ENCODE measurements around the gene PCED1A. TPM values are rescaled to one million over a fixed set of nuclear protein-coding genes. Genes with fewer than 3 reads are reported as not detected.

Gene PCED1A
- total RNA-seq, 1 experiment from 2014 or later: 42.1 TPM

DNA sequence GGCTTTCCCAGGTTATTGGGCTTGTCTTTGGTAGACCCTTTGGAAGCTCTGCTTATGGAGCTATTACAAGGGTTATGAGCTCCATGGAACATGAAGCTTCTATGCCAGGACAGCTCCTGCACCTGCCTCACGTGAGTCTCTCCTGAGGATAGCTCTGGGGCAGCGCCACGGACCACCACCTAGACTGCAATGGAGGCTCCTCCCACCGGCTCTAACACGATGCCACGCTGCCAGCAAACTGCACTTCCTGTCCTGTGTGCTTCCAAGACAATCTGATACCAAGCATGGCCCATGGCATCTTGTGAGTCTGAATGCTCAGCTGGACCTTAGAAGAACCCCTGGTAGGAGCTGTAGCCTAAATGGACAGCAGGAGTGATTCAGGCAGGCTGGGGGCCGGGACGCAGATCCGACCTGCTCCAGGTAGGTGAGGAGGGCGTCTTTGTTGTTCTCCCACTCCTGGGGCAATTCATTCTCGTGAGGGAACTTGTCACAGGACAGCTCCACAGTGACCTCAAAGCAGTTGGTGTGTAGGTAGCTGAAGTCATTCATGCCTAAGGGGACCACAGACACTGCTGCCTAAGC lies 45.5 kb downstream of the PCED1A start:
- DNase-seq (ENCODE audit: unreplicated experiment): no peak
- ChIA-PET CTCF (interaction anchor here (0.6 to 0.7 kb wide), 4 partner anchors 12 to 829 kb away, joined by 3 read pairs; no protein-coding TSS in a partner anchor), POLR2A (interaction anchor here (0.7 kb wide), 2 partner anchors 33 to 66 kb away, joined by 3 to 4 read pairs; no protein-coding TSS in a partner anchor)
- H3K4me3 Mint-ChIP-seq (ENCODE audit: unreplicated experiment): no peak overlapping the region
- no peak overlapping the region for H3K27ac Mint-ChIP-seq (ENCODE audit: low read depth, unreplicated experiment)
- intact Hi-C loops (cut with micrococcal nuclease): no loop called here
- no peaks in the 10 kb centered on the region for H3K36me3 Mint-ChIP-seq (ENCODE audit: insufficient read depth, unreplicated experiment)
- peaks cover 64% of the 10 kb centered on the region for H3K27me3 Mint-ChIP-seq (ENCODE audit: insufficient read depth, unreplicated experiment)
- BruUV-seq (replicated peaks): no TSS peak
- peaks cover 3% of the 10 kb centered on the region for H3K4me1 Mint-ChIP-seq (ENCODE audit: insufficient read depth, unreplicated experiment)
- no peaks in the 10 kb centered on the region for H3K9me3 Mint-ChIP-seq (ENCODE audit: unreplicated experiment)
- TF ChIP-seq, protein P1, sequence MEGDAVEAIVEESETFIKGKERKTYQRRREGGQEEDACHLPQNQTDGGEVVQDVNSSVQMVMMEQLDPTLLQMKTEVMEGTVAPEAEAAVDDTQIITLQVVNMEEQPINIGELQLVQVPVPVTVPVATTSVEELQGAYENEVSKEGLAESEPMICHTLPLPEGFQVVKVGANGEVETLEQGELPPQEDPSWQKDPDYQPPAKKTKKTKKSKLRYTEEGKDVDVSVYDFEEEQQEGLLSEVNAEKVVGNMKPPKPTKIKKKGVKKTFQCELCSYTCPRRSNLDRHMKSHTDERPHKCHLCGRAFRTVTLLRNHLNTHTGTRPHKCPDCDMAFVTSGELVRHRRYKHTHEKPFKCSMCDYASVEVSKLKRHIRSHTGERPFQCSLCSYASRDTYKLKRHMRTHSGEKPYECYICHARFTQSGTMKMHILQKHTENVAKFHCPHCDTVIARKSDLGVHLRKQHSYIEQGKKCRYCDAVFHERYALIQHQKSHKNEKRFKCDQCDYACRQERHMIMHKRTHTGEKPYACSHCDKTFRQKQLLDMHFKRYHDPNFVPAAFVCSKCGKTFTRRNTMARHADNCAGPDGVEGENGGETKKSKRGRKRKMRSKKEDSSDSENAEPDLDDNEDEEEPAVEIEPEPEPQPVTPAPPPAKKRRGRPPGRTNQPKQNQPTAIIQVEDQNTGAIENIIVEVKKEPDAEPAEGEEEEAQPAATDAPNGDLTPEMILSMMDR (IDR thresholded peaks at IDR 0.05; ENCODE audit: unreplicated experiment): no peak

DNA sequence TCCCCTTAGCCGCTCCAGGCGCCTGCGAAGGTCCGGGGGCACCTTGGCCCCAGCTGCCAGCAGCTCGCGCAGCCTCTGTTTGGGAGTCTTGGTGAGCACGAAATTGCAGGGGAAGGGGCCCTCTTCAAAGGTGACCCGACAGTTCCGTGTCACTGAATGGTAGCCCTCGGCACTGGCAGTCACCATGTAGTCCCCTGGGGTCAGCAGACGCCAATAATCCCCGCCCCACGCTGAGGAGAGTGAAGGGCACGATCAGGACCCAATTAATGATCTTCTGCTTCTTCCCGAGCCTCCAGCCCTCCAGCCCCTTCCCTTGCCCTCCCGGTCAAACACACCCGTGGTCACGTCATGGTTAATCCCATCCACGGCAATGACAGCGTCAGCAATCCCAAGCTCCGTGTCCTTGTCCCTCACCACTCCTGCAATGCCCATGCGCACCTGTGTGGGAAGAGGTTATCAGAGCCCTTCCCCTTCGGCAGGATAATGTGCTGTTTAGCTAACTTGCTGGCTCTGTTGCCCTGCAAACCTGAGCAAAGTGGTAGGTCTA lies 46.2 kb downstream of the PCED1A start:
- TF ChIP-seq, protein P1 (IDR thresholded peaks at IDR 0.05; ENCODE audit: unreplicated experiment): no peak
- Mint-ChIP-seq H3K27ac (ENCODE audit: low read depth, unreplicated experiment) (no peak overlapping the region), H3K27me3 (ENCODE audit: insufficient read depth, unreplicated experiment) (peaks cover 64% of the 10 kb centered on the region), H3K36me3 (ENCODE audit: insufficient read depth, unreplicated experiment) (no peaks in the 10 kb centered on the region), H3K4me1 (ENCODE audit: insufficient read depth, unreplicated experiment) (no peaks in the 10 kb centered on the region), H3K4me3 (ENCODE audit: unreplicated experiment) (no peak overlapping the region), H3K9me3 (ENCODE audit: unreplicated experiment) (no peaks in the 10 kb centered on the region)
- intact Hi-C loops (cut with micrococcal nuclease): no loop called here
- BruUV-seq (replicated peaks): no TSS peak
- POLR2A ChIA-PET: interaction anchor here (0.7 kb wide), 2 partner anchors 32 to 65 kb away, joined by 3 to 4 read pairs; no protein-coding TSS in a partner anchor
- no peak for DNase-seq (ENCODE audit: unreplicated experiment)
- CTCF ChIA-PET: interaction anchor here (0.6 to 0.7 kb wide), 4 partner anchors 57 to 828 kb away, joined by 3 read pairs; partner anchors contain the start of gene SNRPB

DNA sequence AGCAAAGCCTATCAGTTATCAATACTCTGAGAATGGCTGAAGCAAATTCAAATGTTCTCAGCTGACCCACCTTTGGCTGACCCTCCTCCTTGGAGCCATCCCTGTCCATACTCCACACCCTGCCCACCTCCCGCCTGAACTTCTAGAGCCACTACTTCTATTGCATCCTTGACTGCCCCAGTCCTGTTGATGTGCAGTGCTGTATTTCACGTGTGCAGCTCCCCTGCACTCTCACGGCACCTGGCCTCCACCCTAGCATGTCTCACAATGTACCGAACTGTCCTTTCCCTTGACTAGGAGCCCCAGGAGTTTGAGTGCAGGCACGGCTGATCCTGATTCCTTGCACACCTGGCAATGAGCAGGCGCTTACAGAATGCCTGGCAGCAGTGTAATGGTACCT lies 47.0 kb downstream of the PCED1A start:
- no peaks in the 10 kb centered on the region for H3K4me1 Mint-ChIP-seq (ENCODE audit: insufficient read depth, unreplicated experiment)
- POLR2A ChIA-PET: no interaction called here
- no peak overlapping the region for H3K27ac Mint-ChIP-seq (ENCODE audit: low read depth, unreplicated experiment)
- intact Hi-C loops (cut with micrococcal nuclease): no loop called here
- no peak for DNase-seq (ENCODE audit: unreplicated experiment)
- peaks cover 64% of the 10 kb centered on the region for H3K27me3 Mint-ChIP-seq (ENCODE audit: insufficient read depth, unreplicated experiment)
- H3K36me3 Mint-ChIP-seq (ENCODE audit: insufficient read depth, unreplicated experiment): no peaks in the 10 kb centered on the region
- TF ChIP-seq, protein P1 (IDR thresholded peaks at IDR 0.05; ENCODE audit: unreplicated experiment): no peak
- CTCF ChIA-PET: interaction anchor here (0.5 to 0.6 kb wide), 3 partner anchors 17 to 324 kb away, joined by 3 read pairs; partner anchors contain the start of gene SNRPB
- BruUV-seq (replicated peaks): no TSS peak
- no peak overlapping the region for H3K4me3 Mint-ChIP-seq (ENCODE audit: unreplicated experiment)
- H3K9me3 Mint-ChIP-seq (ENCODE audit: unreplicated experiment): no peaks in the 10 kb centered on the region

Other genes with a start within 250 kb of the PCED1A start
- 228 and 340 TPM in 2 replicates for gene NOP56, start 188.0 kb downstream of the PCED1A start, total RNA-seq (2022)
- gene IDH3B, start 176.4 kb downstream of the PCED1A start, total RNA-seq (2022): 80.5 and 102 TPM in 2 replicates
- not detected in 2 replicates for gene EBF4, start 147.9 kb downstream of the PCED1A start, total RNA-seq (2022)
- not detected in 2 replicates for gene CPXM1, start 40.0 kb downstream of the PCED1A start, total RNA-seq (2022)
- gene C20orf141, start 25.7 kb downstream of the PCED1A start, total RNA-seq (2022): not detected in 2 replicates
- not detected in 2 replicates for gene TMEM239, start 24.3 kb downstream of the PCED1A start, total RNA-seq (2022)
- 32.1 and 32.6 TPM in 2 replicates for gene VPS16, start 90 bp upstream of the PCED1A start, total RNA-seq (2022)
- 29.3 TPM in 2 replicates for gene PTPRA, start 32.8 kb upstream of the PCED1A start, total RNA-seq (2022)
- 0.88 and 1.0 TPM in 2 replicates for gene GNRH2, start 203.0 kb upstream of the PCED1A start, total RNA-seq (2022)
- gene MRPS26, start 205.4 kb upstream of the PCED1A start, total RNA-seq (2022): 62.6 and 68.4 TPM in 2 replicates
- gene OXT, start 231.0 kb upstream of the PCED1A start, total RNA-seq (2022): not detected in 2 replicates
- gene AVP, start 244.1 kb upstream of the PCED1A start, total RNA-seq (2022): not detected in 2 replicates